Measurements from ENCODE around the gene PCGF1. TPM values are rescaled to one million over a fixed set of nuclear protein-coding genes. Genes with fewer than 3 reads are reported as not detected.

The PCGF1 gene
- total and polyA plus RNA-seq, 2 of the 13 experiments (the other 11 are each of a cell fraction or from before 2014, with no cell fraction given): 20.4 to 22.6 TPM

- peak; percentile 48; the same call in 1 of the 2 replicates for TF ChIP-seq ZFY (CRISPR knock-in tag; IDR thresholded peaks at IDR 0.05)
- no peak for TF ChIP-seq ZNF776 (CRISPR knock-in tag; IDR thresholded peaks at IDR 0.05)
- TF ChIP-seq UBTF (CRISPR knock-in tag; IDR thresholded peaks at IDR 0.05): peak; percentile 46; the same call in 1 of the 2 replicates
- TF ChIP-seq PAF1 (CRISPR knock-in tag; IDR thresholded peaks at IDR 0.05): 0 out of 2 replicates have a peak, but pooled peaks have one; percentile 73
- 0 out of 2 replicates have a peak, but pooled peaks have one; percentile 19 for TF ChIP-seq NR2F2 (IDR thresholded peaks at IDR 0.05; ENCODE audit: borderline replicate concordance, low read depth)
- TF ChIP-seq SAP130 (CRISPR knock-in tag; IDR thresholded peaks at IDR 0.05; ENCODE audit: low read depth): peak; percentile 98
- no peak for TF ChIP-seq ZBTB34 (CRISPR knock-in tag; IDR thresholded peaks at IDR 0.05)
- TF ChIP-seq TEF (CRISPR knock-in tag; IDR thresholded peaks at IDR 0.05): peak; percentile 21; the same call in 1 of the 2 replicates
- TF ChIP-seq PCBP2 (optimal IDR thresholded peaks at IDR 0.05; ENCODE audit: low read depth, low read length, poor library complexity, severe bottlenecking): no peak
- TF ChIP-seq ZNF569 (CRISPR knock-in tag; IDR thresholded peaks at IDR 0.05; ENCODE audit: borderline replicate concordance): 0 out of 2 replicates have a peak, but pooled peaks have one; percentile 68
- TF ChIP-seq KIAA2018 (CRISPR knock-in tag; IDR thresholded peaks at IDR 0.05; ENCODE audit: borderline replicate concordance): no peak
- peak; percentile 98 for TF ChIP-seq DRAP1 (CRISPR knock-in tag; IDR thresholded peaks at IDR 0.05)
Measured at GRCh38 chr2:74525717-74526648, 18.5 kb upstream of the PCGF1 start, which contains the start of gene DQX1 (continued).
